Activated CD4-positive, alpha-beta T cell treated with anti-CD3 and anti-CD28 coated beads for 36 hours (primary cell): ENCODE results near the gene WNT9B. TPM values are rescaled to one million over a fixed set of nuclear protein-coding genes. Genes with fewer than 3 reads are reported as not detected.

Source experiments
- ATAC-seq: fragments of 200-7000 bp; cut with Tn5 transposase; one replicate; pipeline ENCODE4 v1.10.0; 2021; ENCODE audit warnings: mild to moderate bottlenecking, moderate library complexity
- CTCF ChIA-PET: fragments of 350-600 bp; sonication (Branson Sonifier 250); formaldehyde crosslinking; loops from one replicate; lab custom pipeline; 2021; ENCODE audit warnings: antibody characterized with exemption; lab: Charles Lee
- POLR2A ChIA-PET: fragments of 350-600 bp; sonication (Branson Sonifier 250); formaldehyde crosslinking; loops from one replicate; lab custom pipeline; 2021; ENCODE audit warnings: antibody characterized with exemption, inconsistent platforms; lab: Charles Lee
- DNase-seq: peaks from one replicate; pipeline ENCODE4 v3.0.0-alpha.2; 2020
- H3K27ac Mint-ChIP-seq: one replicate; pipeline ENCODE4 v1.8.0; 2021; ENCODE audit warnings: mixed read lengths
- H3K27me3 Mint-ChIP-seq: one replicate; pipeline ENCODE4 v1.8.0; 2021; ENCODE audit warnings: mixed read lengths
- H3K36me3 Mint-ChIP-seq: one replicate; pipeline ENCODE4 v1.8.0; 2021; ENCODE audit warnings: low read depth, mixed read lengths
- H3K4me1 Mint-ChIP-seq: one replicate; pipeline ENCODE4 v1.8.0; 2021; ENCODE audit warnings: mixed read lengths
- H3K4me3 Mint-ChIP-seq: one replicate; pipeline ENCODE4 v1.8.0; 2021; ENCODE audit warnings: mild to moderate bottlenecking, moderate library complexity, mixed read lengths
- H3K9me3 Mint-ChIP-seq: one replicate; pipeline ENCODE4 v1.8.0; 2021; ENCODE audit warnings: low read depth, mixed read lengths
- intact Hi-C, 2 experiments: fragments of 100-400 bp; cut with DNase I in 1 of 2; cut with micrococcal nuclease in 1 of 2; formaldehyde crosslinking; loops; one replicate each; pipeline versions ENCODE4 v1.14.2 to v1.15.1; 2022 to 2024; cut with DNase I, micrococcal nuclease
- total RNA-seq, 2 experiments: library from RNA; stranded (reverse); gene quantifications; one replicate each; pipeline ENCODE4 v1.2.3, GENCODE V29; 2021

WNT9B gene
- total RNA-seq, 2 experiments from 2014 or later, result not detected

- intact Hi-C loops, result no loop called here
- ChIA-PET POLR2A (no interaction called here), CTCF (no interaction called here)
- no peak overlapping the region for H3K27ac Mint-ChIP-seq
- no peaks in the 10 kb centered on the region for H3K36me3 Mint-ChIP-seq
- H3K4me1 Mint-ChIP-seq, result no peaks in the 10 kb centered on the region
- ATAC-seq (no peak), DNase-seq (no peak)
- H3K27me3 Mint-ChIP-seq, result peaks cover 20% of the 10 kb centered on the region
- no peaks in the 10 kb centered on the region for H3K9me3 Mint-ChIP-seq
- H3K4me3 Mint-ChIP-seq, result no peak overlapping the region
These were observed 8.6 kb downstream of the WNT9B start for GRCh38 chr17:46859996-46860395.

GRCh38 chr17:46862949-46863348, 11.6 kb downstream of the WNT9B start:
- ChIA-PET CTCF (interaction anchor here (0.8 kb wide), 1 partner anchor 78 kb away, joined by 3 read pairs; no protein-coding TSS in a partner anchor), POLR2A (no interaction called here)
- Mint-ChIP-seq H3K4me3 (no peak overlapping the region), H3K9me3 (no peaks in the 10 kb centered on the region), H3K27ac (no peak overlapping the region), H3K36me3 (no peaks in the 10 kb centered on the region), H3K27me3 (peaks cover 14% of the 10 kb centered on the region), H3K4me1 (no peaks in the 10 kb centered on the region)
- DNase-seq (no peak), ATAC-seq (no peak)
- intact Hi-C loops, result no loop called here

GRCh38 chr17:46863383-46864121, 12.2 kb downstream of the WNT9B start:
- ChIA-PET POLR2A (no interaction called here), CTCF (interaction anchor here (0.8 kb wide), 1 partner anchor 78 kb away, joined by 3 read pairs; no protein-coding TSS in a partner anchor)

GRCh38 chr17:46865100-46865499, 13.7 kb downstream of the WNT9B start:
- ATAC-seq (no peak), DNase-seq (no peak)
- ChIA-PET POLR2A (no interaction called here), CTCF (no interaction called here)
- Mint-ChIP-seq H3K4me1 (no peaks in the 10 kb centered on the region), H3K4me3 (no peak overlapping the region), H3K27me3 (peaks cover 9% of the 10 kb centered on the region), H3K36me3 (no peaks in the 10 kb centered on the region), H3K27ac (no peak overlapping the region), H3K9me3 (no peaks in the 10 kb centered on the region)
- intact Hi-C loops, result no loop called here

More at GRCh38 chr17:46863383-46864121, 12.2 kb downstream of the WNT9B start:
- Mint-ChIP-seq H3K36me3 (no peaks in the 10 kb centered on the region), H3K27ac (no peak overlapping the region), H3K9me3 (no peaks in the 10 kb centered on the region), H3K4me3 (no peak overlapping the region), H3K4me1 (no peaks in the 10 kb centered on the region), H3K27me3 (peaks cover 12% of the 10 kb centered on the region)
- DNase-seq (no peak), ATAC-seq (no peak)
- intact Hi-C loops, result no loop called here

GRCh38 chr17:46866325-46866724, 14.9 kb downstream of the WNT9B start:
- intact Hi-C loops, result no loop called here
- POLR2A ChIA-PET, result no interaction called here
- no peaks in the 10 kb centered on the region for H3K36me3 Mint-ChIP-seq
- ATAC-seq (no peak), DNase-seq (no peak)
- H3K4me3 Mint-ChIP-seq, result no peak overlapping the region
- CTCF ChIA-PET, result interaction anchor here (0.6 kb wide), 1 partner anchor 33 kb away, joined by 3 read pairs; no protein-coding TSS in a partner anchor
- H3K4me1 Mint-ChIP-seq, result no peaks in the 10 kb centered on the region
- no peak overlapping the region for H3K27ac Mint-ChIP-seq
- H3K9me3 Mint-ChIP-seq, result no peaks in the 10 kb centered on the region
- peaks cover 9% of the 10 kb centered on the region for H3K27me3 Mint-ChIP-seq

GRCh38 chr17:46866747-46867146, 15.4 kb downstream of the WNT9B start:
- no peak for ATAC-seq
- H3K27ac Mint-ChIP-seq, result no peak overlapping the region
- no peak overlapping the region for H3K4me3 Mint-ChIP-seq
- H3K36me3 Mint-ChIP-seq, result no peaks in the 10 kb centered on the region
- H3K9me3 Mint-ChIP-seq, result no peaks in the 10 kb centered on the region
- intact Hi-C loops, result no loop called here
- ChIA-PET POLR2A (no interaction called here), CTCF (interaction anchor here (0.6 kb wide), 2 partner anchors 21 to 33 kb away, joined by 3 read pairs; no protein-coding TSS in a partner anchor)
- peaks cover 9% of the 10 kb centered on the region for H3K27me3 Mint-ChIP-seq
- H3K4me1 Mint-ChIP-seq, result no peaks in the 10 kb centered on the region
- no peak for DNase-seq

GRCh38 chr17:46868689-46869187, 17.4 kb downstream of the WNT9B start:
- POLR2A ChIA-PET, result no interaction called here
- no peak overlapping the region for H3K27ac Mint-ChIP-seq
- no peaks in the 10 kb centered on the region for H3K4me1 Mint-ChIP-seq
- intact Hi-C loops, result no loop called here
- no peaks in the 10 kb centered on the region for H3K9me3 Mint-ChIP-seq
- no peaks in the 10 kb centered on the region for H3K36me3 Mint-ChIP-seq
- H3K27me3 Mint-ChIP-seq, result peaks cover 6% of the 10 kb centered on the region
- CTCF ChIA-PET, result no interaction called here
- no peak overlapping the region for H3K4me3 Mint-ChIP-seq
- ATAC-seq (no peak), DNase-seq (no peak)

GRCh38 chr17:46869296-46869695, 17.9 kb downstream of the WNT9B start:
- Mint-ChIP-seq H3K27ac (no peak overlapping the region), H3K27me3 (peaks cover 6% of the 10 kb centered on the region), H3K4me3 (no peak overlapping the region), H3K9me3 (no peaks in the 10 kb centered on the region), H3K4me1 (no peaks in the 10 kb centered on the region), H3K36me3 (no peaks in the 10 kb centered on the region)
- ChIA-PET CTCF (no interaction called here), POLR2A (no interaction called here)
- DNase-seq (no peak), ATAC-seq (no peak)
- intact Hi-C loops, result no loop called here

GRCh38 chr17:46869975-46870803, 18.8 kb downstream of the WNT9B start:
- POLR2A ChIA-PET, result no interaction called here
- H3K36me3 Mint-ChIP-seq, result no peaks in the 10 kb centered on the region
- CTCF ChIA-PET, result no interaction called here

GRCh38 chr17:46872421-46872820, 21.0 kb downstream of the WNT9B start:
- no peak for DNase-seq
- POLR2A ChIA-PET, result interaction anchor here (0.6 kb wide), 1 partner anchor 491 kb away, joined by 3 read pairs; no protein-coding TSS in a partner anchor
- Mint-ChIP-seq H3K27me3 (no peaks in the 10 kb centered on the region), H3K27ac (no peak overlapping the region), H3K4me3 (no peak overlapping the region), H3K36me3 (no peaks in the 10 kb centered on the region), H3K4me1 (no peaks in the 10 kb centered on the region), H3K9me3 (no peaks in the 10 kb centered on the region)
- CTCF ChIA-PET, result no interaction called here
- ATAC-seq, result no peak
- intact Hi-C loops, result no loop called here

More at GRCh38 chr17:46869975-46870803, 18.8 kb downstream of the WNT9B start:
- no peak overlapping the region for H3K27ac Mint-ChIP-seq
- H3K27me3 Mint-ChIP-seq, result peaks cover 3% of the 10 kb centered on the region
- intact Hi-C loops, result no loop called here
- DNase-seq, result no peak
- no peaks in the 10 kb centered on the region for H3K9me3 Mint-ChIP-seq
- no peak for ATAC-seq
- no peaks in the 10 kb centered on the region for H3K4me1 Mint-ChIP-seq
- H3K4me3 Mint-ChIP-seq, result no peak overlapping the region

GRCh38 chr17:46873941-46874645, 22.7 kb downstream of the WNT9B start:
- ChIA-PET POLR2A (interaction anchor here (0.7 kb wide), 1 partner anchor 882 kb away, joined by 3 read pairs; no protein-coding TSS in a partner anchor), CTCF (no interaction called here)
- intact Hi-C loops, result no loop called here
- no peak overlapping the region for H3K27ac Mint-ChIP-seq
- H3K36me3 Mint-ChIP-seq, result no peaks in the 10 kb centered on the region
- H3K9me3 Mint-ChIP-seq, result no peaks in the 10 kb centered on the region
- no peak for ATAC-seq
- H3K27me3 Mint-ChIP-seq, result no peaks in the 10 kb centered on the region
- DNase-seq, result no peak
- no peaks in the 10 kb centered on the region for H3K4me1 Mint-ChIP-seq
- H3K4me3 Mint-ChIP-seq, result no peak overlapping the region
